HTR-8/SVneo (cell line): Measurements from ENCODE around the gene FHIT.
"Not testable (repeated sequence)": the region's sequence is repeated elsewhere in the genome, so short reads cannot be mapped to it uniquely, and the experiment has no call there.

Source experiments
- DNase-seq: peaks from one replicate; pipeline ENCODE4 v3.0.0; 2011; ENCODE audit warnings: low spot score, mixed read lengths; ENCODE audit not compliant: insufficient read length
- FAIRE-seq: peaks from 2 replicates; lab custom pipeline; 2011; peaks lifted over from hg19 to GRCh38; lab: Jason Lieb, UNC

Gene FHIT

GRCh38 chr3:61066800-61067199 is 184.5 kb downstream of the FHIT start:
- no peak for FAIRE-seq
- no peak for DNase-seq

- DNase-seq, FAIRE-seq: not testable (repeated sequence)
These were observed 185.0 kb downstream of the FHIT start for GRCh38 chr3:61066222-61066621.

GRCh38 chr3:61065451-61066011 is 185.7 kb downstream of the FHIT start:
- FAIRE-seq (no peak), DNase-seq (no peak)

GRCh38 chr3:61061092-61061723 is 190.0 kb downstream of the FHIT start:
- DNase-seq (no peak), FAIRE-seq (no peak)

GRCh38 chr3:61060411-61060861 is 190.8 kb downstream of the FHIT start:
- FAIRE-seq (no peak), DNase-seq (no peak)

- no peak for FAIRE-seq
- DNase-seq = no peak
These were observed 192.4 kb downstream of the FHIT start for GRCh38 chr3:61058836-61059235.

GRCh38 chr3:61057464-61057863 is 193.8 kb downstream of the FHIT start:
- FAIRE-seq = no peak

GRCh38 chr3:61055447-61055846 is 195.8 kb downstream of the FHIT start:
- FAIRE-seq (no peak), DNase-seq (no peak)

More at GRCh38 chr3:61057464-61057863, 193.8 kb downstream of the FHIT start:
- no peak for DNase-seq

GRCh38 chr3:61053781-61054496 is 197.3 kb downstream of the FHIT start:
- DNase-seq (no peak), FAIRE-seq (no peak)

GRCh38 chr3:61052851-61053250 is 198.4 kb downstream of the FHIT start:
- DNase-seq (no peak), FAIRE-seq (no peak)

GRCh38 chr3:61051666-61052065 is 199.6 kb downstream of the FHIT start:
- no peak for FAIRE-seq
- no peak for DNase-seq

GRCh38 chr3:61045169-61045568 is 206.1 kb downstream of the FHIT start:
- FAIRE-seq, DNase-seq: not testable (repeated sequence)

- FAIRE-seq (no peak), DNase-seq (no peak)
These were observed 208.1 kb downstream of the FHIT start for GRCh38 chr3:61043156-61043555.

GRCh38 chr3:61040618-61041017 is 210.6 kb downstream of the FHIT start:
- FAIRE-seq (no peak), DNase-seq (no peak)

- no peak for FAIRE-seq
- no peak for DNase-seq
These were observed 215.7 kb downstream of the FHIT start for GRCh38 chr3:61035573-61035972.

GRCh38 chr3:61032991-61033390 is 218.3 kb downstream of the FHIT start:
- no peak for FAIRE-seq
- DNase-seq = no peak

GRCh38 chr3:61031503-61031902 is 219.7 kb downstream of the FHIT start:
- FAIRE-seq (no peak), DNase-seq (no peak)

- DNase-seq (no peak), FAIRE-seq (no peak)
These were observed 220.7 kb downstream of the FHIT start for GRCh38 chr3:61030469-61031035.

- FAIRE-seq (no peak), DNase-seq (no peak)
These were observed 222.1 kb downstream of the FHIT start for GRCh38 chr3:61029194-61029593.

- FAIRE-seq = no peak
- no peak for DNase-seq
These were observed 232.4 kb downstream of the FHIT start for GRCh38 chr3:61018807-61019206.

- DNase-seq, FAIRE-seq: not testable (repeated sequence)
These were observed 234.2 kb downstream of the FHIT start for GRCh38 chr3:61017028-61017427.
